GM15510 (cell line): Measurements from ENCODE around the gene COG6.

Experiments used
- POLR2A ChIP-seq: IDR thresholded peaks from 3 replicates; pipeline ENCODE4 v1.6.1; 2011; ENCODE audit warnings: borderline replicate concordance; ENCODE audit not compliant: insufficient read length; ENCODE audit errors: extremely low read depth

Gene COG6

DNA sequence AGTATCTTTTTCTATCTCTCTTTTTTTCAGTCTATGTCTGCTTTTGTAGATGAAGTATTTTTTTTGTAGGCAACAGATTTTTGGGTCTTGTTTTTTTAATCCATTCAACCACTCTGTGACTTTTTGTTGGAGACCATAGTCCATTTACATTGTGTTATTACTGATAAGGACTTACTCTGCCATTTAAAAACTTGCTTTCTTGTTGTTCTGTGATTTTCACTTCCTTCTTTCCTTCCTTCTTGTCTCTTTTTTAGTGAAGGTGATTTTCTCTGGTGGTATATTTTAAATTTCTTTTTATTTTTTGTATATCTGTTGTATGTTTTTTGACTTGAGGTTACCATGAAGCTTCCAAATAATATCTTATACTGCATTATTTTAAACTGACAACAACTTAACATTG is 79.5 kb downstream of the COG6 start:
- TF ChIP-seq POLR2A: no peak

DNA sequence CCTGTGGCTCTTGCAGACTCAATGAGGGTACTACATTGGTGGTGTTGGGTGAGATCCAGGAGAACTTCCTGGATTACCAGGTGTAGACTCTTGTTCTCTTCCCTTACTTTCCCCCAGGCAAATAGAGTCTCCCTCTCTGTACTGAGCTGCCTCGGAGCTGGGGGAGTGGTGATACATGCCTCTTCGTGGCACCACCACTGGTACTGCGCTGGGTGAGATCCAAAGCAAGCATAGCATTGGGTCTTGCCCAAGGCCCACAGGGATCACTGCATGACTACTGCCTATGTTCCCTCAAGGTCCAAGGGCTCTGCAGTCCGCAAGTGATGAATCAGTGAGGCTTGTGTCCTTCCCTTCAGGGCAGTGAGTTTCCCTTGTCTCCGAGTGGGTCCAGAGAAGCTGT is 81.6 kb downstream of the COG6 start:
- no peak for TF ChIP-seq POLR2A

DNA sequence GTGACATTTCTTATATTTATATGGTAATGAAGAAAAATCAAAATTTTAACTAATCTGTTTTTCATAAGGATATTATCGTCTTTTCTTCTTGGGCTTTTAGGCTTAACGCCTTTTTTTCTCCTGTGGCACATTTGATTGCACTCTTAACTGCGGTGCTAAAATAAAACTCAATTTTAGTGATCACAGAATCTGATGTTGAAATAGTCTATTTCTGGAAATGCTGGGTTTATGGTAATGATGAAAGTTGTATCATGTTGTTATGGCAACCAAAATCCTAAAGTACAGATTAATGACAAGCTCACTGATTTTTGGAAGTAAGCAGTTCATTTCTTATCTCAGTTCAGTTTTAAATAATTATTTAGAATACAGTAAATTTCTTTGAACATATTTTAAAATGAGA is 85.3 kb downstream of the COG6 start:
- no peak for TF ChIP-seq POLR2A

DNA sequence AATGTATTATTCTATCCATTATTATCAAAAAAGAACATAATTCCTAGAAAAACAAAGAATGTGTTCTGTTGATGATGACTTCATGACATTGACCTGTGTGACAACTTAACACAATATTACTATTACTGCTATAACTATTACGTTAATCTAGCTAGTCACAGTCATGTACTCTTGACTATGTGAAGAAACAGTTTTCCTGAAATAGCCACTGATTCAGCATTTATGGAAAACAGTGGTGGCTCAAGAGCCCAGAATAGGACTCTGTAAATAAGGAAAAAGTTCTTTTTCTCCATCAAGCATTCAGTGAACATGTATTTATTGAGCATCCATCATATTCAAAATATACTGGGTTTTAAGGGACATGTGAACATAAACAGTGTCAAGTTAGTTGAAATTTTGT is 93.5 kb downstream of the COG6 start:
- TF ChIP-seq POLR2A: no peak

DNA sequence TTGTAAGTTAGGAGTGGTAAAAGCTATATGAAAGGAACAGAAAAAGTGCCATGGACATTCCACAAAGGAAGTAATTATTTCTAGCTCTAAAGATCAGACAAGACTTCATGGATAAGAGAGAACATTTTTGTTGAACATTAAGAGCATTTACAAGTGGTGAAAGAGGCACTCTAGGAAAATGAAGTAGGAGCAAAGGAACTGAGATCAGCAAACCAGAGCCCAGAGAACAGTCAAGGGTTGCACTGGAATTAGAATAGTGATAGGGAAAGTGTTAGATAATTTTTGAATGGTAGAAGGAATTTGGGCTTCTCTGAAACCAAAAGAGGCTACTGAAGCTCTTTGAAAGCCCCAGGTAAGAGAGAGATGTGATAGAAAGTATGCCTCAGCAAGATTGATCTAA is 94.1 kb downstream of the COG6 start:
- no peak for TF ChIP-seq POLR2A

DNA sequence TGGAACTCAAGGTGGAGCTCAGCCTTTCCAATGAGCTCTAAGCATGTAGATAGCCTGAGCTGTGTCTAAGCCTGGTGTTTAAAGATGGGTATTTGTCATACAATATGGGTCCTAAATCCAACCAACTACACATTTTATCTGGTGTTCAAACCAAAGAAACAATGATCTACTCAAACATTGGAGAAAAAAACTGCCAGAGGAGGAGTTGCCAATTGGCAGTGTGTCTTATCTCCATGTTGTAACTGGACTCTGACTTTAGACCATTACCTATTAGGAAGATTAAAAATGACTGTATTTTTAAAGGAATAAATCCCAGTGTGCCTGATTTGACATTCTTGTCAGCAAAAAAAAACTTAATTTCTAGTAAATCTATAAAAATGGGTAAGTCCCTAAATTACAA is 96.3 kb downstream of the COG6 start:
- no peak for TF ChIP-seq POLR2A

DNA sequence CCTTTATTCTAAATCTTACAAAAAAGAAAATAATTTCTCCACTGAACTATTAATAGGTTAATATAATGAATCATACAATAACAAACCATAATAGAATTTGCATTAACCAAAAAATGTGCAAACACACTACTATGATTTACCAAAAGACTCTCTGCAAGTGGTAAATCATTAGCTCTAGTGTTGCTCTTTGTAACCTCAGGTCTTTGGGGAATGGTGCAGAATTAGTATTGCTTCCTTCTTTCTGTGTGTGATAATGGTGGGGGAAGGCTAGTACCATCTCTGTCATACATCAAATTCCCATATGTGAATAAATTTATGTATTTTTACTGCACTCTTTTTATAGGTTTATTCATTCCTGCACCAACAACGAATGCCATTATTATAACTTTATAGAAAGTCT is 105.1 kb downstream of the COG6 start:
- no peak for TF ChIP-seq POLR2A

DNA sequence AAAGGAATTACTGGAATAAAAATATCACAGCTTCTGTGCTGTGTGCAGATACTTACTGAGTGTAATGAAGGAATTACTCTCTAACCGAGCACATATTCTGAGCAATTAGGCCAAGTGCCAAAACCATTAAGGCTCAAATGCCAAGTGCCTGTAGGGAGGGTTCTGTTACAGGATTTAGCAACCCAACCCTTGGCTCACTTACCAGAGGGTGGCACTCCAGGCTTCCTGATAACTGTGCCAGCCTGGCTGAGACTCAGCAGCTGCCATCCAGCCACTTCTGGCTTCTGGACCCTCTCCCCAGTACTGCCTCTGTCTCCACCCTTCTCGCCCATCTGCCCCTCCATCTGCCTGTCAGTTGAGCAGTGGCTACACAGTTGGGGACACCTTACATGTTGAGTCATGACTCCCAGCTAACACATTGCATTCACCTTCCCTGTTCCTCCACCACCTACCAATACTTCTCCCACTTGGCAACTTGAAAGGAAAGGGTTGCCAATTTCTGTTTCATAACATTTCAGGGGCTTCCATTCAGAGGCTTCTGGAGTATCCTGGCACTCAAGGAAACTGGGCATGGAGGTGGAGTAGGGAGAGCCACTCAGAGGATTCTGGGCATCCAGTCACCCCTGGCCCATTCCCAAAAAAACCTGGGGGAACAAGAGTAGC is 110.5 kb downstream of the COG6 start:
- no peak for TF ChIP-seq POLR2A

DNA sequence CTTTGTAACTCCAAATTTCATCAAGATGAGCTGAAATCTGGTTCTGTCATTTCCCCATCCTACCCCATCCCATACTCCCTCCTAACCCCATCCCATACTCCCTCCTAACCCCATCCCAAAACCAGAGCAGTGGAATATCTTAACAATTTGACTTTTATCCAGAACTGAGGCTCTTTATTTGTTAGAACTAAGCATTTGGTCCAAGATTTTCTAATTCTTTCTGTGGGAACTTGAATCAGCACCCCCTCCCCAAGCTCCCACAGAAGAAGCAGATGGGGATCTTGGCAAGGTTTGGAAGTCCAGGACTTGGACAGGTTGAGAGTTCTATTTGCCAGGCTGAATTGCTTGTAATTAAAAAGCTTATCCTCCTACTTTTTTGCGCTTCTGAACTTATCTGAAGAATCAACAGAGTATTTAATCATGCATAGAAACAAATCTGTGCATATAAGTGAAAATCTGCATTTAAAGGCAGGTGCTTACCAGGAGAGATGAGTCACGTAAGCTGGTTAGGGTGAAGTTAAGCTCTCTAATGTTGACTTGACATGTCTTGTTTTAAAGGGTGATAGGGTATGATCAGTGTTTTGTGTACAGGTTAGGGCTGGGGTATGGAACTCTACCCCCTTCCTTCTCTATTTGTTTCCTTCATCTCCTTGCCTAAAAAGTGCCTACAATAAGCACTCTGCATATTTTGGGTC is 111.1 kb downstream of the COG6 start:
- TF ChIP-seq POLR2A: no peak

DNA sequence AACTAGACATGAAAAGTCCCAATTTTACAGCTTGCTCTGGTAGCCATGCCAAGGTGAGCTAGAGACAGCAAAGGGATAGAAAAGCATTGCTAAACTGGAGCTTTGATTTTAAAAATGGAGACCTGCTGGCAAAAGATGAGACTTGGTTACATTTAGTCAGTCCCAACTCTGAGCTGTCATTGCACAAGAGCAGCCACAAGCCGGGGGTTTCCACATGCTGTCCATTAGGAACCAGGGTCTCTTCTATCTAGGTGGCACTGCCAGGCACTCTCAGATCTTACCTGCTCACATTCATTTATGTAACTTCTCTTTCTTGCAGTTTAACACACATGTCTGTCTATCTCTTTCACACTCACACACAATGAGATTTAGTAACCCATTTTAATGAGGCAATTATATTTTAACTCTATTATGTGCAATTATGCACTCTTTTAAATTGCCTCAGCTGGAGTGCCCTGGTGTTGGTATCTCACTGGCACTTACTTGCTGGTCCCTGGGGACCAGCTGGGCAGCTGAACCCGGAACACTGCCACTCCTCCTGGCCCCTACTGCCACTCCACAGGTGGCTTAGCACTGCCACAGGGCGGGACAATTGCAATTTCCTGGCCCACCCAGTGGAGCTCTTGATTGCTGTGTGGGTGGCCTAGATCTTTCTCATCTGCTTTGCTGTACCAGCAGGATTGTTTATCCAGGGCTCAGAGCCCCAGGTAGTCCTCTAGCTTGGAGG is 112.5 kb downstream of the COG6 start:
- no peak for TF ChIP-seq POLR2A

DNA sequence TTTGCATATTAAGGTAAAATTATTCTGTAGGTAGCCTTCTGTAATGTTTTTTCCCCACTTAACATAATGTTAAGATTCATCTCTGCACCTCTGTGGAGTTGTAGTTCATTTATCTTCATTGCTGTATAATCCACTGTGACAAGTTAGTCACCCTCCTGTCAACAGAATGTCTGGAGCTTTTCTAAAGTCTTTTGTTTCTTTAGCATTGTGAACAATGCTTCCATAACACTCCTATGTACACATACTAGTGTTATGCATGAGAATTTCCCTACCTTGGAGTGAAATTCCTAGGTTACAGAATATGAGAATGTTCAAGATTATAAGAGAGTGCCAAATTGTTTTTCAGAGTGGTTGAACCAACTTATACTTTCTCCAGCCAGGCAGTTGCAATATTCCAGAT is 113.5 kb downstream of the COG6 start:
- TF ChIP-seq POLR2A: no peak

DNA sequence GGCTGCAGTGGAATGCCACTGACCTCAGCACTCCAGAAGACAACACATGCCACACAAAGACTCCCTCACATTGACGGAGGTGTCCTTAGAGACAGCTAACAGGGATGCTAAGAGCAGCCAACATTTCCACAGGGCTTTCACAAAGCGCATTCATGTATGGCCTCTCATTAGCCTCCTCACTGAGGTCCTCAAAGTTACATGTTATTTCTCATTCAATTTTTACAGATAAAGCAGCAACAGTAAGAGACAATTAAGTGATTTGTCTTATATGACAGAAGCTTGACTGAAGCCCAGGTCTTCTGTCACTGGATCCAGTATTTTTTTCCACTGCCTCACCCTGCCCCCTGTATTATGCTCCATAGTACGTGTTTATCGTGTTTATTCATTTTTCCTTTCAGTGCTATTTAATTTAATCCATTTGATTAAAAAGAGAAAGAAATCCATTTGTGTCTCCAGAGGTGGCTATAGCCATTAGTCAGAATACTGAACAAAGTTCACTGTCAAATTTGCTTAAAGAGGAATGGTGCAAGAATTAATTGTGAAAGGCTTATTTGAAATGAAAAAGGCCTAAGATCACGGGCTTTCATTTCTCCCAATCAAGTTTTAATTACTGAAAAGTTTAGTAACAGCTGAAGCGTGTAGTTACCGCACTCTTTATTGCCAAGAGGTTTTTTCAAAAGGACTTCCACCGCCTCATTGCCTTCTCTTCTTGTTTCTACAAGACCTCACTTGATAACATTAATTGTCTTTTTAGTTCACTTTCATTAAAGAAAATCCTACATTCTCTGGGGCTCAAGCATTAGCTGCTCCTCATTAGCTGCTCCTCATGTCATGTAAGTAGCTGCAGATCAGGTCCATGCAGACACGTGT is 115.0 kb downstream of the COG6 start:
- TF ChIP-seq POLR2A: no peak

DNA sequence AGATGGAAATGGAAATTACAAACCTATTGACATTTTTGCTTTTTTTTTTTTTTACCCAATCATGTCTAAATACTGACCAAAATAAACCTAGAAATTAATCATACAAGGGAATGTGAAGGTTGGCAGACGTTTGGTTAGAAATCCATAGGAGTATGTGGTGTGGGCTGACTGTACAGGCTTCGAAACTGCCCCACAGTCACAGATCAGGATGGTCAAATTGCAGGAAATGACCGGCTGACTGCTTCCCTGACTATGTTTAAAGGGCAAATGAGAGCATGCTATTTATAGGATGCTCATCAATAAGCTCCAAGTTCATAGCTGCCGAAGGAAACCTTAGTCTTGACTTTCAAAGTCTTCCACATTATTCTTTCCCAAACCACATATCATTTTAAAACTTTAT is 118.4 kb downstream of the COG6 start:
- TF ChIP-seq POLR2A: no peak

DNA sequence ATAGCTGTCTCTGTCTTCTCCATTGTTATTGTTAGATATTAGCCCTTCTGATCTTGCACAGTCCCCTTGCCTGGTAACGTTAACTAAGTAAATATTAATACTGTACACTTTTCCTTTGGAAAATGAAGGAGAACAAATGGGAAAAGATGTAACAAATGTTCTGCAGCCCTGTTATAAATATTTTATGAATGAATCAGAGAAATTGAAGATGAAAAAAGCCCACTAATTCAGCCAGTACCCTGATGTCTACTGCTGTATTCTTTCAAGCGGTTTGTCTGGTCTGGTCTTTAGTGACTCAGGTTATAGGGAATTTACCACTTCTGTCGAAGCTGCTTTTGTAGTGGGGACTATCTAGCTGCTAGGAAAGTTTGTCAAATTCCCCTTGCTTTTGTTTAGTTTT is 121.0 kb downstream of the COG6 start:
- no peak for TF ChIP-seq POLR2A

DNA sequence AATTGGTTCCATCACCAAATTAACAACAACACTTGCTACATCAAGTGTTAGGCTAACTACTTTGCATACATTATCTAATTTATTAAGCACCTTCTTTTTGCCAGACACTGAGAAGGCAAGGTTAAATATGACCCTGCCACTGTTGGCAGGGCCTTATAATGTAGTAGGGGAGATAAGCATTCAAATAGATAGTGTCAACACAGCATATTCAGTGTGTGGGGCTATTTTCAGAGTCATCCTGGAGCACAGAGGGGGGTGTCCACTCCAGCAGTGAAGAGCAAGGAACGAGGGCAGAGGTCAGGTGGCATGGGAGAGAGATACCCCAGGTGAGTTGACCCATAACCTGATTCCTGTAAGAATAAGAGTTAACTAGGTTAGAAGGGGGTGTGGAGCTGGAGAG is 121.6 kb downstream of the COG6 start:
- TF ChIP-seq POLR2A: no peak
